RWPE1 (cell line): ENCODE data around the gene XYLB.
A peak's percentile ranks its signal among the peaks of the same experiment; 100 is the strongest.

Experiments
- CTCF ChIA-PET: fragments of 350-600 bp; sonication (Branson Sonifier 250); formaldehyde crosslinking; extraction: SDS; loops from one replicate; lab custom pipeline; 2021; lab: Yijun Ruan, JAX
- POLR2A ChIA-PET: fragments of 400-600 bp; formaldehyde crosslinking; extraction: SDS; loops from one replicate; lab custom pipeline; 2020; ENCODE audit warnings: antibody characterized with exemption; ENCODE audit not compliant: low non-redundant PET; lab: Yijun Ruan, JAX
- DNase-seq: peaks from one replicate; pipeline ENCODE4 v3.0.0; 2012; ENCODE audit warnings: low spot score
- H3K27ac ChIP-seq: fragments of 450-650 bp; 2 replicates; pipeline ENCODE4 v1.5.1; 2017
- TF ChIP-seq, protein P1 (sequence below): fragments of 450-650 bp; conservative IDR thresholded peaks from 2 replicates; pipeline ENCODE4 v1.5.1; 2017; ENCODE audit warnings: low read depth, mild to moderate bottlenecking

The XYLB gene

DNA sequence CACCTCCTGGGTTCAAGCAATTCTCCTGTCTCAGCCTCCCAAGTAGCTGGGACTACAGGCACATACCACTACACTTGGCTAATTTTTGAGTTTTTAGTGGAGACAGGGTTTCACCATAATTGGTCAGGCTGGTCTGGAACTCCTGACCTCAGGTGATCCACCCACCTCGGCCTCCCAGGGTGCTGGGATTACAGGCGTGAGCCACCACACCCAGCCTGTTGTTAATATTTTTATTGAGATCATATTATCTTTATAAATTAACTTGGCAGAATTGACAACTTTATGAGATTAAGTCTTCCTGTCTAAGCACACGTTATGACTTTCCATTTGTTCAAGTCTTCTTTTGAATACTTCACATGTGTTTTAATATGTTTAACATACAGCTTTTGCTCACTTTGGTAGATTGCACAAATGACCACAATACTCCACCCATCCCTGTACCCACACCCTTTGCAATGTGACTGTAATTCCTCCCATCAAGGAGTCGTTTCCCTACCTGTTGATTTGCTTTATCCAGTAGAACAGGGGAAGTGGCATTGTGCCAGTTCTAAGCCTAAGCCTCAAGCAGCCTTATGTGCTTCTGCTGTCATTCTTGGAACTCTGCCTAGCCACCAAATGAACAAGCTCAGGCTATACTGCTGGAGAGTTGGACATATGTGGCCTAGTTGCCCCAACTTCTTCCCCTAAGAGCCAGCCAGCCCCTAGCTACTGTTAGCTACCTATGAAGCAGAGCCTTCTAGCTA, 8.2 kb downstream of the XYLB start:
- CTCF ChIA-PET: interaction anchor here (1.5 kb wide), 1 partner anchor 8 kb away, joined by 4 read pairs; the partner anchor contains the start of gene XYLB
- TF ChIP-seq, protein P1, sequence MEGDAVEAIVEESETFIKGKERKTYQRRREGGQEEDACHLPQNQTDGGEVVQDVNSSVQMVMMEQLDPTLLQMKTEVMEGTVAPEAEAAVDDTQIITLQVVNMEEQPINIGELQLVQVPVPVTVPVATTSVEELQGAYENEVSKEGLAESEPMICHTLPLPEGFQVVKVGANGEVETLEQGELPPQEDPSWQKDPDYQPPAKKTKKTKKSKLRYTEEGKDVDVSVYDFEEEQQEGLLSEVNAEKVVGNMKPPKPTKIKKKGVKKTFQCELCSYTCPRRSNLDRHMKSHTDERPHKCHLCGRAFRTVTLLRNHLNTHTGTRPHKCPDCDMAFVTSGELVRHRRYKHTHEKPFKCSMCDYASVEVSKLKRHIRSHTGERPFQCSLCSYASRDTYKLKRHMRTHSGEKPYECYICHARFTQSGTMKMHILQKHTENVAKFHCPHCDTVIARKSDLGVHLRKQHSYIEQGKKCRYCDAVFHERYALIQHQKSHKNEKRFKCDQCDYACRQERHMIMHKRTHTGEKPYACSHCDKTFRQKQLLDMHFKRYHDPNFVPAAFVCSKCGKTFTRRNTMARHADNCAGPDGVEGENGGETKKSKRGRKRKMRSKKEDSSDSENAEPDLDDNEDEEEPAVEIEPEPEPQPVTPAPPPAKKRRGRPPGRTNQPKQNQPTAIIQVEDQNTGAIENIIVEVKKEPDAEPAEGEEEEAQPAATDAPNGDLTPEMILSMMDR: no peak

DNA sequence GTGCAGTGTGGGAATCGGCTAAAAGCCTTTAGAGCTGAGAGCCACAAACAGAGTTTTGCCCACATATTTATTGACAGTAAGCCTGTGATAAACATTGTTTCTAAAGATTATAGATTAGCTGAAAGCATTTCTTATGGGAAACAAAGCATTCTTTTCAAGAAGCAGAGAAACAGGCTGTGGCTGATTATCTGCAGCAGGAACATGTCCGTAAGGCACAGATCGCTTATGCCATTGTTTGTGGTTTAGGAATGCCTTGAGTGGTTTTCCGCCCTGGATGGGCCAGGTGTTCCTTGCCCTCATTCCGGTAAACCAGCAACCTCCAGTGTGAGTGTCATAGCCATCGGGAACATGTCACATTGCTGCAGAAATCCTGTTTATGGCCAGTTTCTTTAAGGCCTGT, 12.5 kb downstream of the XYLB start:
- no peak for DNase-seq
- CTCF ChIA-PET: no interaction called here
- POLR2A ChIA-PET: no interaction called here
- H3K27ac ChIP-seq: no peak overlapping the region
- TF ChIP-seq, protein P1: no peak

More for the DNA sequence above, 8.2 kb downstream of the XYLB start:
- DNase-seq: no peak
- peak overlapping the region; percentile 62 for H3K27ac ChIP-seq
- POLR2A ChIA-PET: no interaction called here

DNA sequence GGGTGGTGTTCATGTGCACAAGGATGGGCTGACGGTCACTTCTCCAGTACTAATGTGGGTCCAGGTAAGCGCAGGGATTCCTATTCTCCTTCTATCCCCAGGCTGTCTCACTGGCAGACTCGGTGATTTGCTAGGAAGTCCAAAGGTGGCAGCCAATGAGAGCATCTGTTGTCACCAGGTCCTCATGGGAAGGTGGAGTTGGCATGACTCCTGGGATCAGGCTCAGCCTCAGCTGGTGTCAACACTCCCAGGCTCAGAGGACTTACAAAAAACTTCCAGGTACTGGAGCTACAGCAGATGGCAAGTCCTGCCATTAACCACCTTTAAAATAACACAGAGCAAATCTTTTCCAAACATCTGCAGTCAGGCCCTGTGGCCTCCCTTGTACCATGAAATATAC, 13.8 kb downstream of the XYLB start:
- CTCF ChIA-PET: no interaction called here

DNA sequence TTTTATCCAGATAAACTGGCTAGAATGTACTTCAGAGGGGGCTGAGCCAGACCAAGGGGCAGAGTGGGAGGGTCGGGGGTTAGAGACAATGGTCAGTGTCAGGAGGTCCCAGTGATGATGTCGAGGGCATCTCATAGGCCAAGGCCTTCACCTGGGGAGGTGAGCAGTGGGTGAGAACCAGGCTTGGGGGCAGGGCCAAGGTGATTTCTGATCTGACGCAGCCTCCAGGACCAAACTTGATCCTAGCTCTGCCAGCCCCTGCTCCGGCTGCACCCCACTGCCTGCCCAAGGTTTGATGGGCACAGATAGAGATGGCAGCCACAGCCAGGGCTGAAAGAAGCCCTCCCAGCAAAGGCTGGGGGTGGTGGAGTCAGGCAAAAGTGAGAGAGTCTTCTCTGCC, 14.9 kb downstream of the XYLB start:
- TF ChIP-seq, protein P1: no peak

More for the DNA sequence above, 13.8 kb downstream of the XYLB start:
- no peak overlapping the region for H3K27ac ChIP-seq
- TF ChIP-seq, protein P1: no peak
- POLR2A ChIA-PET: no interaction called here
- DNase-seq: no peak

DNA sequence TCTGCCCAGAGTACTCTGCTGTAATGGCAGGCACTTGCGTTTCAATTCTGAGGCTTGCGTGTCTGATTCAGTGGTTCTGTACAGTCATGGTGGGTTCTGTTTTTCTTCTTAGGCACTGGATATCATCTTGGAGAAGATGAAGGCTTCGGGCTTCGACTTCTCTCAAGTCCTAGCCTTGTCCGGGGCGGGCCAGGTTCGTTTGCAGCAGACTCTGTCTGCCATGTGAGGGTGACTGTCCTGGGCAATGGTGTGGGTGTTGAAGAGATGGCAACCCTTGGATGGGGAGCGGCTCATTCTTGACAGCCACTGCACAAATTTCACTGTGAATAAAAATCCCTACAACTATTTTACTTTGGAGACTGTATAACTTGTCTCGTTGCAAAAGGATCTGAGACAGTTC, 16.2 kb downstream of the XYLB start:
- TF ChIP-seq, protein P1: no peak
- CTCF ChIA-PET: no interaction called here
- H3K27ac ChIP-seq: no peak overlapping the region
- POLR2A ChIA-PET: no interaction called here
- no peak for DNase-seq

More for the DNA sequence above, 14.9 kb downstream of the XYLB start:
- ChIA-PET CTCF (interaction anchor here (0.9 kb wide), 1 partner anchor 12 kb away, joined by 5 read pairs; no protein-coding TSS in a partner anchor), POLR2A (no interaction called here)
- no peak for DNase-seq
- no peak overlapping the region for H3K27ac ChIP-seq

DNA sequence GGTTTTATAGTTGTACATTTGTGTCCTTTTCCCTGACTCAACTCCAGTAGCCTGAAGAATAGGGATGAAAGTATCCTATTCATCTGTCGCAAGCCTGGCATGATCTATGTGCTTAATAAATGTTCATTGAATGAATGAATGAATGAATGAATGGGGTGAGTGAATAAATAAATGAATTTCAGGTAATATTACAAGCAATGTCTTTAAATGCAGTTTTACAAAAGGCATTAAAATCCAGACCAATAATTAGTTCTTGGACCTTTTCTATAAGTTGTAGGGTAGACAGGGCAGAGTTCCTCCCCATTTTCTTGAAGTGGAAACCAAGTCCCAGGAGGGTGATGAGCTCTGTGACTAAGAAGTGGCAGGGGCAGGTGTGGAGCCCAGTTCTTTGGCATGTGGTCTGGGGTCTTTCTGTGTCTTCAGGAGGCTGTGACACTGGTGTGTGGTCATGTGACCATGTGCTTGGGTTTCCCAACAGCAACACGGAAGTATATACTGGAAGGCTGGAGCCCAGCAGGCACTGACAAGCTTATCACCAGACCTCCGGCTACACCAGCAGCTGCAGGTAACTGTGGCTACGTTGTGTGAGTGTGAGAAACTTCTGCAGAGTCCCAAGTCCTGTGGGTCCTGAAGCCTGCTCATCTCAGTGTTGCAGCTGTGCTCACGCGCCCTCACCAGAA, 18.3 kb downstream of the XYLB start:
- no peak overlapping the region for H3K27ac ChIP-seq
- TF ChIP-seq, protein P1: no peak
- POLR2A ChIA-PET: no interaction called here
- CTCF ChIA-PET: no interaction called here
- DNase-seq: no peak
